Hepatocyte (in vitro differentiated cells): ENCODE results near the gene FBN1.

ENCODE experiments used
- EZH2 ChIP-seq: fragments of 200-600 bp; sonication (generic); IDR thresholded peaks from 2 replicates; pipeline ENCODE4 v1.6.1; 2016; ENCODE audit warnings: antibody characterized with exemption, mild to moderate bottlenecking, borderline replicate concordance
- EZH2phosphoT487 ChIP-seq: fragments of 200-600 bp; sonication (generic); IDR thresholded peaks from one replicate; pipeline ENCODE4 v1.6.1; 2018; ENCODE audit warnings: antibody characterized with exemption, mild to moderate bottlenecking, low read depth, moderate library complexity; ENCODE audit not compliant: unreplicated experiment, severe bottlenecking
- TF ChIP-seq, protein P1 (sequence below): fragments of 200-600 bp; sonication (generic); IDR thresholded peaks from 2 replicates; pipeline ENCODE4 v1.5.1; 2016; ENCODE audit warnings: antibody characterized with exemption, mild to moderate bottlenecking; ENCODE audit not compliant: poor library complexity

DNA sequence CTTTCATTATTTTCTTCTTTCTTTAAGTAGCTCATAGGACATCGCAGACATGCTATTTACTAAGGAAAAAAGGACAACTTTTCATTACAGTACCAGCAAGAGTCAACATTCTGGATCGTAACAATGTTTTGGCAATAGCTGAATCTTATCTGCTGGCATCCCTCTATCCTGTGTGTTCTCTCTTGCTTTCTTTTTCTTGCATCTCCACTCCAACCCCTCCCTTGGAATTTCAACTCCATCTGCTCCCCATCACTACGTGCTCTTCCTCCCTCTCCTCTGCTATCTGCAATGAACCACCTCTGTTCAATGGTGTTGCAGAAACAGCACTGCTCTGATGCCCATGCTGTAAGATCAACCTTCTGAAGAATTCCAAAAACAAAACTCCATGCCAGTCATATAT, 106.6 kb downstream of the FBN1 start:
- TF ChIP-seq, protein P1, sequence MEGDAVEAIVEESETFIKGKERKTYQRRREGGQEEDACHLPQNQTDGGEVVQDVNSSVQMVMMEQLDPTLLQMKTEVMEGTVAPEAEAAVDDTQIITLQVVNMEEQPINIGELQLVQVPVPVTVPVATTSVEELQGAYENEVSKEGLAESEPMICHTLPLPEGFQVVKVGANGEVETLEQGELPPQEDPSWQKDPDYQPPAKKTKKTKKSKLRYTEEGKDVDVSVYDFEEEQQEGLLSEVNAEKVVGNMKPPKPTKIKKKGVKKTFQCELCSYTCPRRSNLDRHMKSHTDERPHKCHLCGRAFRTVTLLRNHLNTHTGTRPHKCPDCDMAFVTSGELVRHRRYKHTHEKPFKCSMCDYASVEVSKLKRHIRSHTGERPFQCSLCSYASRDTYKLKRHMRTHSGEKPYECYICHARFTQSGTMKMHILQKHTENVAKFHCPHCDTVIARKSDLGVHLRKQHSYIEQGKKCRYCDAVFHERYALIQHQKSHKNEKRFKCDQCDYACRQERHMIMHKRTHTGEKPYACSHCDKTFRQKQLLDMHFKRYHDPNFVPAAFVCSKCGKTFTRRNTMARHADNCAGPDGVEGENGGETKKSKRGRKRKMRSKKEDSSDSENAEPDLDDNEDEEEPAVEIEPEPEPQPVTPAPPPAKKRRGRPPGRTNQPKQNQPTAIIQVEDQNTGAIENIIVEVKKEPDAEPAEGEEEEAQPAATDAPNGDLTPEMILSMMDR = no peak
- no peak for TF ChIP-seq EZH2
- no peak for TF ChIP-seq EZH2phosphoT487
